Neutrophil (primary cell): ENCODE measurements around the gene BANF2.

Experiments used
- H3K27ac ChIP-seq: fragments of 200-600 bp; sonication (generic); 2 replicates; pipeline ENCODE4 v1.5.1; 2016; ENCODE audit warnings: mild to moderate bottlenecking, moderate library complexity
- H3K27me3 ChIP-seq: fragments of 200-600 bp; sonication (generic); 2 replicates; pipeline ENCODE4 v1.6.0; 2016; ENCODE audit warnings: mild to moderate bottlenecking
- H3K36me3 ChIP-seq: fragments of 200-600 bp; sonication (generic); 2 replicates; pipeline ENCODE4 v1.5.1; 2017
- H3K4me1 ChIP-seq, 2 experiments: fragments of 200-600 bp in 1 of 2; sonication (generic) in 1 of 2; 1 replicate in 1 of 2; 2 replicates in 1 of 2; pipeline versions ENCODE4 v1.5.1 to v1.6.1; 2013 to 2016; ENCODE audit warnings: low read depth in 1 of 2, low read length in 1 of 2, mild to moderate bottlenecking in 1 of 2, moderate library complexity in 1 of 2; ENCODE audit not compliant: control insufficient read depth in 1 of 2, insufficient read depth in 1 of 2
- H3K4me3 ChIP-seq, 2 experiments: fragments of 200-600 bp in 1 of 2; sonication (generic) in 1 of 2; 1 replicate in 1 of 2; 2 replicates in 1 of 2; pipeline ENCODE4 v1.5.1; 2013 to 2016; ENCODE audit warnings: low read depth in 1 of 2, low read length in 1 of 2, mild to moderate bottlenecking in 1 of 2, moderate library complexity in 1 of 2
- H3K9me3 ChIP-seq: fragments of 200-600 bp; sonication (generic); 2 replicates; pipeline ENCODE4 v1.5.1; 2016
- CTCF ChIP-seq: fragments of 200-600 bp; sonication (generic); IDR thresholded peaks from 2 replicates; pipeline ENCODE4 v1.5.1; 2016; ENCODE audit warnings: antibody characterized with exemption

Gene BANF2

GRCh38 chr20:17662333-17663039 is 37.3 kb upstream of the BANF2 start:
- H3K9me3 ChIP-seq, result no peaks in the 10 kb centered on the region
- H3K27me3 ChIP-seq, result no peaks in the 10 kb centered on the region
- no peak overlapping the region for H3K27ac ChIP-seq
- H3K4me3 ChIP-seq, result no peak overlapping the region
- peaks cover 9% of the 10 kb centered on the region for H3K36me3 ChIP-seq
- no peak for TF ChIP-seq CTCF
- H3K4me1 ChIP-seq, result peaks cover 0 to 7% of the 10 kb centered on the region in 2 experiments

GRCh38 chr20:17663040-17663399 is 36.7 kb upstream of the BANF2 start:
- H3K4me3 ChIP-seq, result no peak overlapping the region
- no peak overlapping the region for H3K27ac ChIP-seq
- TF ChIP-seq CTCF, result no peak
- no peaks in the 10 kb centered on the region for H3K9me3 ChIP-seq
- peaks cover 0 to 7% of the 10 kb centered on the region in 2 experiments for H3K4me1 ChIP-seq
- H3K36me3 ChIP-seq, result peaks cover 4% of the 10 kb centered on the region
- H3K27me3 ChIP-seq, result no peaks in the 10 kb centered on the region

- no peaks in the 10 kb centered on the region for H3K9me3 ChIP-seq
- TF ChIP-seq CTCF, result no peak
- no peak overlapping the region for H3K4me3 ChIP-seq
- no peak overlapping the region for H3K27ac ChIP-seq
- H3K4me1 ChIP-seq, result peaks cover 0 to 7% of the 10 kb centered on the region in 2 experiments
- H3K27me3 ChIP-seq, result no peaks in the 10 kb centered on the region
- no peaks in the 10 kb centered on the region for H3K36me3 ChIP-seq
Measured at GRCh38 chr20:17663486-17663885, 36.3 kb upstream of the BANF2 start.

- TF ChIP-seq CTCF, result no peak
- no peaks in the 10 kb centered on the region for H3K36me3 ChIP-seq
Measured at GRCh38 chr20:17664025-17664633, 35.6 kb upstream of the BANF2 start.

GRCh38 chr20:17665756-17666155 is 34.0 kb upstream of the BANF2 start:
- peaks cover 4 to 16% of the 10 kb centered on the region in 2 experiments for H3K4me1 ChIP-seq
- H3K27me3 ChIP-seq, result no peaks in the 10 kb centered on the region
- no peak overlapping the region for H3K4me3 ChIP-seq
- no peaks in the 10 kb centered on the region for H3K9me3 ChIP-seq
- no peak for TF ChIP-seq CTCF
- H3K36me3 ChIP-seq, result no peaks in the 10 kb centered on the region
- no peak overlapping the region for H3K27ac ChIP-seq

More at GRCh38 chr20:17664025-17664633, 35.6 kb upstream of the BANF2 start:
- Histone ChIP-seq H3K27me3 (no peaks in the 10 kb centered on the region), H3K9me3 (no peaks in the 10 kb centered on the region), H3K4me1 (peaks cover 0 to 7% of the 10 kb centered on the region in 2 experiments), H3K27ac (no peak overlapping the region), H3K4me3 (no peak overlapping the region)
